Nucleus accumbens (tissue), 56 donors: Measurements from ENCODE around the gene ACTL9.
"Not testable (repeated sequence)": the region's sequence is repeated elsewhere in the genome, so short reads cannot be mapped to it uniquely, and the experiment has no call there.

ENCODE experiments used
- DNase-seq, 56 donors: peaks; one replicate each; lab custom pipeline; 2025; lab: John Stamatoyannopoulos, UW

Gene ACTL9

DNA sequence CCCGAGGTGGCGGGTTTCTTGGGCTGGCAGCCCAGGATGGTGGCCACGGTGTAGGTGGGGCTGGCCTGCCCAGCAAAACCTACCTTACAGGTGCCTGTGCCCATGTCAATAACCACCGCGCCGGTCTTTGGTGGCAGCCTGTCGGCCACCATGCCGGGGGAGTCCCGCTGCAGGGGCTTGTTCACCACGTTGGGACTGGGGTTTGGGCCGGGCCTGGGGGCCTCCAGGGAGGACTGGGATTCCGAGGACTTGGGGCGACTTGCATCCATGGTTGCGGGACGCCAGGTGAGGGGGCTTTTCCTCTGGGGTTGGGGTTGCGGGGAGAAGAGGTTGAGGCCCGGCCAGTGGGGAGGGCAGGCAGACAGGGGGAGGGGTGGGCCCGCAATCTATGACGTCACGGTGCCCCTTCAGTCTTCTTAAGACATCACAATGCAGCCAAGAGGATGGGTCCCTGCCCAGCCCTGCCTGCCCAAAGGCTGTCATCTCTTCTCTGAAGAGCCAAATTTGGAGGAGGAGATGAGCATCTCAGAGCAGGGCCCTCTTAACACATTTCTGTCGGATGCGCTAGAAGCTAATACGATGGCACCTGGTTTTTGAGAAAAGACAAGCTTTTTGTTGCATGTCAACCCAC is at the start of gene ACTL9:
TSS of gene ACTL9 (minus strand) at position 363 of the 631 bp plus-strand sequence. CDS start at position 269, 94 bp downstream.
- DNase-seq: no peak

GRCh38 chr19:8739291-8740065 is 40.9 kb upstream of the ACTL9 start:
- DNase-seq: not testable (repeated sequence)

DNA sequence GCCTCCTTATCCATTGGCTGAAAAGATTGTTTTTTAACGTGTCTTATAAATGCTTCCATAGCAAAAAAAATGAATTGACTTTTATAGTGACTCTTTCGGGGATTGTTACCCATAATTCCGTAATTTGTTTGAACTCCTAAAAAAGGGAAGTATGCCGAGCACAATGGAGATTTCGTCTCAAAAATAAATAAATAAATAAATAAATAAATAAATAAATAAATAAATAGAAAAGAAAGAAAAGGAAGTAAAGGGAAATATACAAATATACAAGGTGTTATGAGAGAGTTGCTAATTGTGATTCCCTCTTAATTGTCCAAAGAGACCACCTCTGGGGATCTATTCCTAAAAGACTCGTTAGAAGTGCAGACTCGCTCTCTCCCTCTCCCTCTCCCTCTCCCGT is 39.8 kb upstream of the ACTL9 start:
- no peak for DNase-seq

GRCh38 chr19:8731428-8732169 is 33.0 kb upstream of the ACTL9 start:
- DNase-seq: no peak

- DNase-seq: no peak
Measured at GRCh38 chr19:8724276-8724675, 25.7 kb upstream of the ACTL9 start.

GRCh38 chr19:8722032-8722431 is 23.4 kb upstream of the ACTL9 start:
- no peak for DNase-seq

DNA sequence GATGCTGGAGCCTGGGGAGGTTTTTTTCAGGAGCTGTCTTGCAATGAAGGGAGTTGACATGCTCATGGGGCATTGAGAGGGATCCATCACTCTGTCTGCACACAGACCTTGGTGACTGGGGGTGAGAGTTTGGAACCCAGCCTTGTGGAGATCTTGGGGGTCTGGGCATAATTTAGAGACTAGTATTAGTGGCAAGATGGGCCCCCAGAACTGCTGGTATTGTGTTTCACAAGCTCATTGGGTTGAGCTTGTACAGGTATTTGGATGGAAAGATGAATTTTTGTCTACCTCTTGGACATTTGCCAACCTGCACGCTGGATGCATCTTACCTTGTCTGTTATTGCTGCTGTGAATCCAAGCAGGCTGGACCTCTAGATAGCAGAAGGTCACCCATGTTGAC is 22.7 kb upstream of the ACTL9 start, which contains the start of gene OR2Z1:
TSS of gene OR2Z1 (plus strand) at position 301 of the 400 bp plus-strand sequence. CDS start 9,395 bp downstream, outside the sequence.
- DNase-seq: no peak

DNA sequence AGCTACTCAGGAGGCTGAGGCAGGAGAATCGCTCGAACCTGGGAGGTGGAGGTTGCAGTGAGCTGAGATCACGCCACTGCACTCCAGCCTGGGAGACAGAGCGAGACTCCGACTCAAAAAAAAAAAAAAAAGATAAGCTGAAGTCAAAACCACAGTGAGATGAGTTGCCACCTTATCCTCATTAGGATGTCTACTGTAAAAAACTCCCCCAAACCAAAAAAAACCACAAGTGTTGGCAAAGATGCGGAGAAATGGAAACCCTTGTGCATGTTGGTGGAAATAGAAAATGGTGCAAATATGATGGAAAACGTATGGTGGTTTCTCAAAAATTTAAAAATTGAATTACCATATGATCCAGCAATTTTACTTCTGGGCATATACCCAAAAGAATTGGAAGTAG is 11.7 kb upstream of the ACTL9 start:
- DNase-seq: not testable (repeated sequence)

DNA sequence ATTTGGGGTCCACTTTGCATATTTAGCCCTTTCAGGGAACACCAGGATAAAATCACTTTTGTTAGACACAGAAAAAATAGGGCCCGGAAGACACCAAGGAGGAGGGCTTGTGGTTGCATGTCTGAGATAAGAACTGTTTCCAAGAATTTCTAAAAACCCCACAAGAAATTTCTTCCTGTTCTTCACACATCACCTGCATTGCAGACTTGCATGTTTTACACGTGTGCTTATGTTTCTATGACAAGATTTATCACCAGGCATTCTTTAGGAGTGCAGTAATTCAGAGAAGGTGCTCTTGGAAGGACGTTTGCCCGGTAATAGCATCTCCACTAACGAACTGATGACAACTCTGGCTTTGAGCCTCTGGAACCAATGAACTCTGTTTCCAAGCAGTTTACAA is 7.1 kb upstream of the ACTL9 start:
- DNase-seq: no peak

GRCh38 chr19:8705304-8705703 is 6.7 kb upstream of the ACTL9 start:
- DNase-seq: peak in 1 of 56 donors; percentile 3

- DNase-seq: no peak
Measured at GRCh38 chr19:8703223-8703622, 4.6 kb upstream of the ACTL9 start.

DNA sequence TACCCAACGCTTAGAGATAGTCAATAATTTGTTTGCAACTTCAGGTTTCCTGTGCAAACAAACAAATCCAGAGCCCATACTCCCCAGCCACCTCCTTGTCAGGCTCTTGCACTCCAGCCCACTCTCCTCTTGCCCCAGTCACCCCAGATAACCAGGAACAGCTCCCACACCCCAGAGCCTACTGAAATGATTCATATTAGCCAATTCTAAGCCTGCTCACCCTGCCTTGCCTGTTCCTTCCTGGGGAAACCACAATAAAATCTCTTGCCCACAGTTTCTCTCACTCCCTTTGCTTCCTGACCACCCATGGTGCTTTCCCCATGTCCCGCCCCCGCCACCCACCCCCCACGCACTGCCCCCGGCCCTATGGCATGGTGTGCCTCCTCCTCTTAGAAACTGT is 3.8 kb upstream of the ACTL9 start:
- no peak for DNase-seq

- no peak for DNase-seq
Measured at GRCh38 chr19:8700956-8701355, 2.4 kb upstream of the ACTL9 start.

GRCh38 chr19:8699908-8700307 is 1.3 kb upstream of the ACTL9 start:
- DNase-seq: no peak

- no peak for DNase-seq
Measured at GRCh38 chr19:8697671-8698432, 743 bp downstream of the ACTL9 start.

GRCh38 chr19:8696993-8697392 is 1.6 kb downstream of the ACTL9 start:
- DNase-seq: no peak

DNA sequence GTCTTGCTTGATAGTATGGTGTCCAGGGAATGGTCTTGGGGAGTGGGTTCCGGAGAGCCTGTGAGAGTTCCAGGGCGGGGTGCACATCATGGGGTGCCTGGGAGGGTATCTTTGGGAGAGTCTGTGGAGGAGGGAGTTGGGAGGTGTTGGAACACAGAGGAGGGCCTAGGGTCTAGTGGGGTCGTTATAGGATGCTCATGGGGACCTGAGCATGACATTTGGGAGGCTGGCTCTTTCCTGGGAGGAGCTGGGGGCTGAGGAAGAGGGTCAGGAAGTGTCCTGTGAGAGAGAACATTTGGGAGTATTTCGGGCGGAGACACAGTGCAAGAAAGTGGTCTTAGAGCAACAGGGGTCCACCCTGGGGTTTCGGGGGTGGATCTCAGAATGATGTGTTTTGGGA is 2.7 kb downstream of the ACTL9 start:
- no peak for DNase-seq

DNA sequence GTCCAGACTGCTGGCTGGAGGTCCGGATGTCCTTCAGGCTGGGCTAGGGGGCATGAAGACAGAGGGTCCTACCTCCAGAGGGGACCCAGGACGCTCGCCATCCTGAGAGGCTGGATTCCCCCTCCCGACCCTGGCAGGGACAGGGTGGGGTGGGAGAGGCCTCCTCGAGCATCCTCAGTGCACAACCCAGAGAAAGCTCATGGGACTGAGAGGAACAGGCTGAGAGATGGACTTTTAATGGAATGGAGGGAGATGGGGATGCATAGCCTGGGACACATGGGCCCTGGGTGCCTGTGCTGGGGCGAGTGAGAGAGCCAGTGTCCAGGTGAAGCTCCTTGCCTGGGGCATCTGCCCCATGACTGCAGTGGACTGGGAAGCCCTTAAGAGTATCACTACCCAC is 3.1 kb downstream of the ACTL9 start:
- DNase-seq: no peak

DNA sequence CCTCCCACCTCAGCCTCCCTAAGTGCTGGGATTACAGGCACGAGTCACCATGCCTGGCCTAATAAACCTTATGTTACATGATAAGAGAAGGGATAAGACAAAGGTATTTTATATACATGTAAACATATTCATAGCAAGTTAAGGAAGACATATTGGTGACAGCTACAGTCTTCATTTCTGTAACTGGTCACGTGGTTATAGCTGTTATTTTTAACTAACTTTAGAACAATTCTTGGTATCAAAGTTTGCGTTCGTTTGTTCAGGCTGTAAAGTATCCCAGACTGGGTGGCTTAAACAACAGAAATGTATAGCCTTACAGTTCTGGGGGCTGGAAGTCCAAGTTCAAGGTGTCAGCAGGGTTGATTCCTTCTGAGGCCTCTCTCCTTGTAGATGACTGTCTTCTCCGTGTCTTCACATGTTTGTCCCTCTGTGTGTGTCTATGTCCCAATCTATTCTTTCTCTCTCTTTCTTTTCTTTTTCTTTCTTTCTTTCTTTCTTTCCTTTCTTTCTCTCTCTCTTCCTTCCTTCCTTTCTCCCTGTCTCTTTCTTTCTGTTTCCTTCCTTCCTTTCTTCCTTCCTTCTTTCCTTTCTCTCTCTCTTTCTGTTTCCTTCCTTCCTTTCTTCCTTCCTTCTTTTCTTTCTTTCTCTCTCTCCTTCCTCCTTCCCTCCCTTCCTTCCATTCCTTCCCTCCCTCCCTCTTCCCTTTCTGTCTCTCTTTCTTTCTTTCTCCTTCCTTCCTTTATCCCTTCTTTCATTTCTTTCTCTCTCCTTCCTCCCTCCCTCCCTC is 7.6 kb downstream of the ACTL9 start:
- DNase-seq: no peak

DNA sequence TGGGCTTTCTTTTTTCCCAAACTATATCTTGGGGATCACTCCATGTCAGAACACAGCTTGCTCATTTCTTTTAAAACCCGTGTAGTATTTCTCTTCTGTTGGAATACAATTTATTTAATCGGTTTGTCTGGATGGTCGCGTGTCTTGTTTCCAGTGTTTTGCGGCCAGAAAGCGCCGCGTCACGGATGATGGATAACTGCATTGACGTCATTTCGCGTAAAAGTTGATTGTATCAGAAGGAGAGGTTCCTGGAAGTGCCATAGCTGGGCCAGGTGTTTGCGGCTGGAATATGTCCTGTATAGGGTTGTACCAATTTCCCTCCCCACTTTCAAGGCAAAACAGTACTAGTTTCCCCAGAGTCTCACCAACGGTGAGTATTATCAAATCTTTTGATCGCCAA is 9.7 kb downstream of the ACTL9 start:
- DNase-seq: no peak
